Fibroblast of lung (primary cell): Measurements from ENCODE around the gene LZTR1.

Experiments used
- EZH2 ChIP-seq: IDR thresholded peaks from 2 replicates; pipeline ENCODE4 v1.5.1; 2012; ENCODE audit warnings: low read length, control low read depth, mild to moderate bottlenecking; ENCODE audit errors: missing control alignments
- TF ChIP-seq, protein P1 (sequence below), 2 donors: IDR thresholded peaks in 1 of 2; conservative IDR thresholded peaks in 1 of 2; 1 replicate in 1 of 2; 2 replicates in 1 of 2; pipeline ENCODE4 v1.5.1; 2011 to 2012; ENCODE audit warnings: low read length in 2 of 2, control low read depth in 1 of 2, inconsistent platforms in 1 of 2, low read depth in 1 of 2, mild to moderate bottlenecking in 1 of 2

DNA sequence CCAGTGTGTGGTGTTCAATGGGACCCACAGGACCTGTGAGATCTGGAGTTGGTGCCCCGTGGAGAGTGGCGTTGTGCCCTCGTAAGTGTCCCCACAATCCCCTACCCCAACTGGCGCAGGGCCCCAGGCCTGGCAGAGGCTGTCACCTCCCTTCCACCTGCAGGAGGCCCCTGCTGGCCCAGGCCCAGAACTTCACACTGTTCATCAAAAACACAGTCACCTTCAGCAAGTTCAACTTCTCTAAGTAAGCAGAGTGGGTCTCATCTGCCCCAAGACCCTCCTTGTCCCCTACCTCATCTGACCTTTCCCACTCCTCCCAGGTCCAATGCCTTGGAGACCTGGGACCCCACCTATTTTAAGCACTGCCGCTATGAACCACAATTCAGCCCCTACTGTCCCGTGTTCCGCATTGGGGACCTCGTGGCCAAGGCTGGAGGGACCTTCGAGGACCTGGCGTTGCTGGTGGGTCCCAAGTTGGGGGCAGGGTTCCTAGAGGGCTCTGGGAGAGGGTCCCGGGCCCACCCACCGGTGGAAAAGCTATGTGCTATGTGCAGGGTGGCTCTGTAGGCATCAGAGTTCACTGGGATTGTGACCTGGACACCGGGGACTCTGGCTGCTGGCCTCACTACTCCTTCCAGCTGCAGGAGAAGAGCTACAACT, 41.0 kb downstream of the LZTR1 start:
- TF ChIP-seq, protein P1, sequence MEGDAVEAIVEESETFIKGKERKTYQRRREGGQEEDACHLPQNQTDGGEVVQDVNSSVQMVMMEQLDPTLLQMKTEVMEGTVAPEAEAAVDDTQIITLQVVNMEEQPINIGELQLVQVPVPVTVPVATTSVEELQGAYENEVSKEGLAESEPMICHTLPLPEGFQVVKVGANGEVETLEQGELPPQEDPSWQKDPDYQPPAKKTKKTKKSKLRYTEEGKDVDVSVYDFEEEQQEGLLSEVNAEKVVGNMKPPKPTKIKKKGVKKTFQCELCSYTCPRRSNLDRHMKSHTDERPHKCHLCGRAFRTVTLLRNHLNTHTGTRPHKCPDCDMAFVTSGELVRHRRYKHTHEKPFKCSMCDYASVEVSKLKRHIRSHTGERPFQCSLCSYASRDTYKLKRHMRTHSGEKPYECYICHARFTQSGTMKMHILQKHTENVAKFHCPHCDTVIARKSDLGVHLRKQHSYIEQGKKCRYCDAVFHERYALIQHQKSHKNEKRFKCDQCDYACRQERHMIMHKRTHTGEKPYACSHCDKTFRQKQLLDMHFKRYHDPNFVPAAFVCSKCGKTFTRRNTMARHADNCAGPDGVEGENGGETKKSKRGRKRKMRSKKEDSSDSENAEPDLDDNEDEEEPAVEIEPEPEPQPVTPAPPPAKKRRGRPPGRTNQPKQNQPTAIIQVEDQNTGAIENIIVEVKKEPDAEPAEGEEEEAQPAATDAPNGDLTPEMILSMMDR (conservative IDR thresholded peaks at IDR 0.05 in 1 of 2, IDR thresholded peaks at IDR 0.05 in 1 of 2; ENCODE audit: low read depth in 1 of 2, low read length in 2 of 2), result no peak
- TF ChIP-seq EZH2, result no peak
